Astrocyte (in vitro differentiated cells and primary cell): ENCODE results near the gene DNAJA4. TPM values are rescaled to one million over a fixed set of nuclear protein-coding genes. Genes with fewer than 3 reads are reported as not detected.

ENCODE experiments used
- DNase-seq: peaks from one replicate; pipeline ENCODE4 v3.0.0-alpha.2; 2010; ENCODE audit warnings: low read depth
- FAIRE-seq: peaks from 2 replicates; lab custom pipeline; 2011; peaks lifted over from hg19 to GRCh38; lab: Jason Lieb, UNC
- H2AFZ ChIP-seq: 2 replicates; pipeline ENCODE4 v1.6.0; 2012; ENCODE audit warnings: low read depth, low read length, inconsistent platforms
- H3K27ac ChIP-seq: 2 replicates; pipeline ENCODE4 v1.5.1; 2011; ENCODE audit warnings: low read depth, low read length, inconsistent platforms
- H3K27me3 ChIP-seq: 2 replicates; pipeline ENCODE4 v1.6.0; 2011; ENCODE audit warnings: low read length, inconsistent platforms; ENCODE audit not compliant: insufficient read depth
- H3K36me3 ChIP-seq: 2 replicates; pipeline ENCODE4 v1.5.1; 2011; ENCODE audit warnings: low read length, inconsistent platforms; ENCODE audit not compliant: insufficient read depth
- H3K4me1 ChIP-seq: 2 replicates; pipeline ENCODE4 v1.5.1; 2011; ENCODE audit warnings: low read length, inconsistent platforms; ENCODE audit not compliant: insufficient read depth
- H3K4me2 ChIP-seq: 2 replicates; pipeline ENCODE4 v1.6.0; 2012; ENCODE audit warnings: low read length, inconsistent platforms
- H3K4me3 ChIP-seq: 2 replicates; pipeline ENCODE4 v1.5.1; 2011; ENCODE audit warnings: low read depth, mild to moderate bottlenecking, low read length, inconsistent platforms; ENCODE audit not compliant: insufficient read depth
- H3K79me2 ChIP-seq: 2 replicates; pipeline ENCODE4 v1.6.0; 2012; ENCODE audit warnings: mild to moderate bottlenecking, low read length, inconsistent platforms; ENCODE audit not compliant: insufficient read depth
- H3K9ac ChIP-seq: 2 replicates; pipeline ENCODE4 v1.6.0; 2012; ENCODE audit warnings: mild to moderate bottlenecking, low read length, inconsistent platforms
- H3K9me3 ChIP-seq: 2 replicates; pipeline ENCODE4 v1.5.1; 2012; ENCODE audit warnings: low read depth, mild to moderate bottlenecking, low read length, inconsistent platforms; ENCODE audit not compliant: insufficient read depth
- H4K20me1 ChIP-seq: 2 replicates; pipeline ENCODE4 v1.6.0; 2012; ENCODE audit warnings: low read length, inconsistent platforms; ENCODE audit not compliant: insufficient read depth
- H3K27ac Mint-ChIP-seq: one replicate; pipeline ENCODE4 v1.8.0; 2021; ENCODE audit warnings: mild to moderate bottlenecking, mixed read lengths; ENCODE audit not compliant: unreplicated experiment
- H3K27me3 Mint-ChIP-seq: one replicate; pipeline ENCODE4 v1.8.0; 2021; ENCODE audit warnings: low read depth, mixed read lengths; ENCODE audit not compliant: unreplicated experiment
- H3K36me3 Mint-ChIP-seq: one replicate; pipeline ENCODE4 v1.8.0; 2021; ENCODE audit warnings: low read depth, mixed read lengths; ENCODE audit not compliant: unreplicated experiment
- H3K4me1 Mint-ChIP-seq: one replicate; pipeline ENCODE4 v1.8.0; 2021; ENCODE audit warnings: low read depth, mixed read lengths; ENCODE audit not compliant: unreplicated experiment
- H3K4me3 Mint-ChIP-seq: one replicate; pipeline ENCODE4 v1.8.0; 2021; ENCODE audit warnings: mild to moderate bottlenecking, moderate library complexity, mixed read lengths; ENCODE audit not compliant: unreplicated experiment
- H3K9me3 Mint-ChIP-seq: one replicate; pipeline ENCODE4 v1.8.0; 2021; ENCODE audit warnings: mild to moderate bottlenecking, mixed read lengths; ENCODE audit not compliant: unreplicated experiment
- EZH2 ChIP-seq: IDR thresholded peaks from 2 replicates; pipeline ENCODE4 v1.6.1; 2012; ENCODE audit warnings: mild to moderate bottlenecking, low read length, inconsistent platforms; ENCODE audit not compliant: insufficient read depth
- total RNA-seq: library from RNA; stranded (reverse); gene quantifications from 2 replicates; pipeline ENCODE4 v1.2.1, GENCODE V29; 2021
- TF ChIP-seq, protein P1 (sequence below): IDR thresholded peaks from 2 replicates; pipeline ENCODE4 v1.5.1; 2011; ENCODE audit warnings: low read depth, mild to moderate bottlenecking, inconsistent platforms, low read length, moderate library complexity; ENCODE audit not compliant: insufficient read depth

Gene DNAJA4
- total RNA-seq, 1 donor from 2014 or later: 0.14 TPM

DNA sequence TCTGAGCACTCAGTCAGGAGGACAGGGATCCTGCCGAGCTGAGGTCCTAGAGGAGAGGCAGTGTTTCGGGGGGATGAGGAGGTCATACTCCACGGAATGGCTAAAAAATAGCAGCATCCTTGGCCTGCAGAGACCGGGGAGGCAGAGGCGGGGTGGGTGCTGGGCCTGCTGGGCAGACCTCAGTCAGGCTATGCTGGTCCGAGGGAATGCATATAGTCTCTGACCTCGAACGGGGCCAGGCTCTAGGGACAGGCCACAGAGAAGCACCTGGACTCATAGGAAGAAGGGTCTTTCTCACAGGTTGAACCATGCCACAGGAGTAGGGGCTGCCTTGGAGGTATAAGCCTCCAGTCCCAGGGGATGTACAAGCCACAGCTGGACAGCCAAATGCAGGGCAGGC, 49.0 kb downstream of the DNAJA4 start:
- no peaks in the 10 kb centered on the region for H4K20me1 ChIP-seq
- H3K27me3 ChIP-seq: no peaks in the 10 kb centered on the region
- no peaks in the 10 kb centered on the region for H3K36me3 Mint-ChIP-seq
- H3K27me3 Mint-ChIP-seq: peaks cover 24% of the 10 kb centered on the region
- H3K4me3 ChIP-seq: no peak overlapping the region
- no peak overlapping the region for H3K27ac Mint-ChIP-seq
- no peaks in the 10 kb centered on the region for H3K36me3 ChIP-seq
- FAIRE-seq (no peak), DNase-seq (no peak)
- TF ChIP-seq, protein P1, sequence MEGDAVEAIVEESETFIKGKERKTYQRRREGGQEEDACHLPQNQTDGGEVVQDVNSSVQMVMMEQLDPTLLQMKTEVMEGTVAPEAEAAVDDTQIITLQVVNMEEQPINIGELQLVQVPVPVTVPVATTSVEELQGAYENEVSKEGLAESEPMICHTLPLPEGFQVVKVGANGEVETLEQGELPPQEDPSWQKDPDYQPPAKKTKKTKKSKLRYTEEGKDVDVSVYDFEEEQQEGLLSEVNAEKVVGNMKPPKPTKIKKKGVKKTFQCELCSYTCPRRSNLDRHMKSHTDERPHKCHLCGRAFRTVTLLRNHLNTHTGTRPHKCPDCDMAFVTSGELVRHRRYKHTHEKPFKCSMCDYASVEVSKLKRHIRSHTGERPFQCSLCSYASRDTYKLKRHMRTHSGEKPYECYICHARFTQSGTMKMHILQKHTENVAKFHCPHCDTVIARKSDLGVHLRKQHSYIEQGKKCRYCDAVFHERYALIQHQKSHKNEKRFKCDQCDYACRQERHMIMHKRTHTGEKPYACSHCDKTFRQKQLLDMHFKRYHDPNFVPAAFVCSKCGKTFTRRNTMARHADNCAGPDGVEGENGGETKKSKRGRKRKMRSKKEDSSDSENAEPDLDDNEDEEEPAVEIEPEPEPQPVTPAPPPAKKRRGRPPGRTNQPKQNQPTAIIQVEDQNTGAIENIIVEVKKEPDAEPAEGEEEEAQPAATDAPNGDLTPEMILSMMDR: no peak
- TF ChIP-seq EZH2: no peak
- no peaks in the 10 kb centered on the region for H3K4me1 Mint-ChIP-seq
- no peaks in the 10 kb centered on the region for H3K9me3 Mint-ChIP-seq
- H3K4me3 Mint-ChIP-seq: no peak overlapping the region
- H3K4me1 ChIP-seq: peaks cover 3% of the 10 kb centered on the region
- H3K9ac ChIP-seq: no peak overlapping the region
- no peaks in the 10 kb centered on the region for H3K79me2 ChIP-seq
- no peak overlapping the region for H2AFZ ChIP-seq
- H3K9me3 ChIP-seq: no peaks in the 10 kb centered on the region
- no peak overlapping the region for H3K4me2 ChIP-seq
- H3K27ac ChIP-seq: no peak overlapping the region

DNA sequence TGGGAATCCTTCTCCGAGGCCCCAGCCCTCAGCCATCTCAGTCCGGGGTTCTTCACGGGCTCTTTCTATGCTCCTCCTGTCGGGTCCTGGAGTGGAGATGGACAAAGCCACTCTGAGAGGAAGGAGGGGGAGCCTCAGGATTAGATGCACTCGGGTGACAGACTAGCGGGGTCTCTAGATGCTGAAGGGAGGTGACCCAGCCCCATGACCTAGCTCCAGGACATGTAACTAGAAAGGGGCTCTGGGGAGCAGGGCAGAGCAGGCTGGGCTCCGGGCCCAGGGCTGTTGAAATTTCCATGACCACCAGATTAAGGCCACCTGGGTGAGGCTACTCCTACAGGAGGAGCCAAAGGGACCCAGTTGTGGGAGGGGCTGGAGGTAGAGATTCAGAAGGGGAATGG, 49.8 kb downstream of the DNAJA4 start:
- no peak for DNase-seq
- Histone ChIP-seq H4K20me1 (no peaks in the 10 kb centered on the region), H3K27me3 (no peaks in the 10 kb centered on the region), H3K79me2 (no peaks in the 10 kb centered on the region), H3K4me1 (no peaks in the 10 kb centered on the region), H3K36me3 (no peaks in the 10 kb centered on the region), H3K9me3 (no peaks in the 10 kb centered on the region), H2AFZ (no peak overlapping the region), H3K9ac (no peak overlapping the region), H3K27ac (no peak overlapping the region), H3K4me2 (no peak overlapping the region), H3K4me3 (no peak overlapping the region)
- Mint-ChIP-seq H3K9me3 (no peaks in the 10 kb centered on the region), H3K4me3 (no peak overlapping the region), H3K36me3 (no peaks in the 10 kb centered on the region), H3K27ac (no peak overlapping the region), H3K4me1 (no peaks in the 10 kb centered on the region), H3K27me3 (peaks cover 28% of the 10 kb centered on the region)
- no peak for FAIRE-seq
- TF ChIP-seq EZH2: no peak
- TF ChIP-seq, protein P1: no peak

GRCh38 chr15:78315686-78316282, 51.4 kb downstream of the DNAJA4 start:
- Histone ChIP-seq H3K4me3 (no peak overlapping the region), H4K20me1 (no peaks in the 10 kb centered on the region), H3K79me2 (no peaks in the 10 kb centered on the region), H3K27me3 (no peaks in the 10 kb centered on the region), H3K9me3 (no peaks in the 10 kb centered on the region), H3K9ac (no peak overlapping the region), H3K36me3 (no peaks in the 10 kb centered on the region), H2AFZ (peak overlapping the region; percentile 39), H3K4me2 (no peak overlapping the region), H3K4me1 (no peaks in the 10 kb centered on the region), H3K27ac (no peak overlapping the region)
- TF ChIP-seq, protein P1: no peak
- no peak for TF ChIP-seq EZH2
- FAIRE-seq (no peak), DNase-seq (no peak)
- peaks cover 27% of the 10 kb centered on the region for H3K27me3 Mint-ChIP-seq
- H3K9me3 Mint-ChIP-seq: no peaks in the 10 kb centered on the region
- no peak overlapping the region for H3K27ac Mint-ChIP-seq
- H3K4me1 Mint-ChIP-seq: no peaks in the 10 kb centered on the region
- H3K4me3 Mint-ChIP-seq: no peak overlapping the region
- H3K36me3 Mint-ChIP-seq: no peaks in the 10 kb centered on the region
